HepG2 (cell line): ENCODE measurements around the gene SMYD4. TPM values are rescaled to one million over a fixed set of nuclear protein-coding genes. Genes with fewer than 3 reads are reported as not detected.

Experiments used
- ATF7-NPFF ChIP-seq: sonication (generic); formaldehyde crosslinking; IDR thresholded peaks from 2 replicates; pipeline ENCODE4 v1.8.1; 2023; ENCODE audit warnings: mild to moderate bottlenecking, low read depth, missing genetic modification reagents, moderate library complexity
- BORCS8-MEF2B ChIP-seq: sonication (generic); formaldehyde crosslinking; IDR thresholded peaks from 2 replicates; pipeline ENCODE4 v1.8.0; 2022; ENCODE audit warnings: mild to moderate bottlenecking, missing genetic modification reagents
- GTF2F1 ChIP-seq: fragments of 150-350 bp; IDR thresholded peaks from 2 replicates; pipeline ENCODE4 v1.6.1; 2014; ENCODE audit warnings: low read length
- HDAC2 ChIP-seq: sonication (generic); formaldehyde crosslinking; IDR thresholded peaks from 2 replicates; pipeline ENCODE4 v1.4.0; 2020; ENCODE audit warnings: missing genetic modification reagents
- MEIS2 ChIP-seq: sonication (generic); formaldehyde crosslinking; IDR thresholded peaks from 2 replicates; pipeline ENCODE4 v1.9.0; 2021; ENCODE audit warnings: mild to moderate bottlenecking, missing genetic modification reagents
- NR2F2 ChIP-seq: IDR thresholded peaks from 2 replicates; pipeline ENCODE4 v1.6.1; 2012; ENCODE audit warnings: low read depth, inconsistent platforms, borderline replicate concordance
- PAX8 ChIP-seq: sonication (generic); formaldehyde crosslinking; IDR thresholded peaks from 2 replicates; pipeline ENCODE4 v1.8.0; 2022; ENCODE audit warnings: mild to moderate bottlenecking, missing genetic modification reagents, borderline replicate concordance
- PCBP2 ChIP-seq: fragments of 200-400 bp; formaldehyde crosslinking; optimal IDR thresholded peaks from 2 replicates; pipeline ENCODE3; 2018; ENCODE audit warnings: low read length, low read depth; ENCODE audit not compliant: poor library complexity, severe bottlenecking
- POLR2G ChIP-seq: fragments of 200-400 bp; formaldehyde crosslinking; IDR thresholded peaks from 2 replicates; pipeline ENCODE4 v1.6.1; 2018; ENCODE audit warnings: mild to moderate bottlenecking, low read depth, low read length, moderate library complexity
- RBM22 ChIP-seq: fragments of 200-400 bp; formaldehyde crosslinking; optimal IDR thresholded peaks from 2 replicates; pipeline ENCODE3; 2017; ENCODE audit warnings: mild to moderate bottlenecking, low read length, moderate library complexity
- ZBTB21 ChIP-seq: sonication (generic); formaldehyde crosslinking; IDR thresholded peaks from 2 replicates; pipeline ENCODE4 v1.4.0; 2020; ENCODE audit warnings: missing genetic modification reagents
- ZBTB7B ChIP-seq: sonication (generic); formaldehyde crosslinking; IDR thresholded peaks from 2 replicates; pipeline ENCODE4 v1.4.0; 2020; ENCODE audit warnings: missing genetic modification reagents
- ZNF224 ChIP-seq: sonication (generic); formaldehyde crosslinking; IDR thresholded peaks from 2 replicates; pipeline ENCODE4 v1.5.0; 2020; ENCODE audit warnings: mild to moderate bottlenecking, missing genetic modification reagents
- ZNF225 ChIP-seq: sonication (generic); formaldehyde crosslinking; IDR thresholded peaks from 2 replicates; pipeline ENCODE4 v1.4.0; 2020; ENCODE audit warnings: mild to moderate bottlenecking, missing genetic modification reagents
- ZNF235 ChIP-seq: sonication (generic); formaldehyde crosslinking; IDR thresholded peaks from 2 replicates; pipeline ENCODE4 v1.8.1; 2023; ENCODE audit warnings: mild to moderate bottlenecking, missing genetic modification reagents, borderline replicate concordance
- ZNF3 ChIP-seq: IDR thresholded peaks from 2 replicates; pipeline ENCODE4 v1.7.0; 2017; ENCODE audit warnings: inconsistent platforms
- ZNF615 ChIP-seq: sonication (generic); formaldehyde crosslinking; IDR thresholded peaks from 2 replicates; pipeline ENCODE4 v1.5.0; 2020; ENCODE audit warnings: mild to moderate bottlenecking, missing genetic modification reagents, borderline replicate concordance
- ZNF83 ChIP-seq: sonication (generic); formaldehyde crosslinking; IDR thresholded peaks from 2 replicates; pipeline ENCODE4 v1.4.0; 2020; ENCODE audit warnings: missing genetic modification reagents, mild to moderate bottlenecking, borderline replicate concordance
- ZSCAN30 ChIP-seq: sonication (generic); formaldehyde crosslinking; IDR thresholded peaks from 2 replicates; pipeline ENCODE4 v1.5.0; 2020; ENCODE audit warnings: mild to moderate bottlenecking, missing genetic modification reagents
- polyA plus RNA-seq, 8 experiments: library from polyadenylated mRNA; depleted of rRNA in 3 of 8; stranded (reverse) in 7 of 8; unstranded in 1 of 8; fragments of >200 nt; fragmentation: Illumina TruSeq in 4 of 8; extraction: Trizol in 4 of 8; gene quantifications; 2 replicates each; pipeline versions ENCODE4 v1.2.1 to v1.2.3, GENCODE V29; 2011 to 2016; ENCODE audit warnings: low read depth in 4 of 8, missing spikeins in 1 of 8, mixed read lengths in 1 of 8; ENCODE audit not compliant: insufficient read depth in 1 of 8
- total RNA-seq, 5 experiments: library from RNA; depleted of rRNA; stranded (reverse); fragments of >200 nt; fragmentation: Illumina TruSeq; extraction: Trizol; gene quantifications; 2 replicates each; pipeline ENCODE4 v1.2.3, GENCODE V29; 2016; ENCODE audit warnings: low read depth in 1 of 5
- TF ChIP-seq, protein P1 (sequence below): sonication (generic); formaldehyde crosslinking; IDR thresholded peaks from 2 replicates; pipeline ENCODE4 v1.4.0; 2020; ENCODE audit warnings: mild to moderate bottlenecking, low read depth, missing genetic modification reagents
- TF ChIP-seq, protein P2 (sequence below): sonication (generic); formaldehyde crosslinking; IDR thresholded peaks from 2 replicates; pipeline ENCODE4 v1.4.0; 2020; ENCODE audit warnings: mild to moderate bottlenecking, missing genetic modification reagents
- TF ChIP-seq, protein P3 (sequence below): sonication (generic); formaldehyde crosslinking; IDR thresholded peaks from 2 replicates; pipeline ENCODE4 v1.5.1; 2020; ENCODE audit warnings: missing genetic modification reagents, mild to moderate bottlenecking, borderline replicate concordance
- TF ChIP-seq, protein P4 (sequence below): sonication (generic); formaldehyde crosslinking; IDR thresholded peaks from 2 replicates; pipeline ENCODE4 v1.4.0; 2020; ENCODE audit warnings: missing genetic modification reagents

SMYD4 gene
- total and polyA plus RNA-seq, 2 of the 13 experiments (the other 11 are each of a cell fraction or from before 2014, with no cell fraction given): 7.4 to 11.3 TPM

DNA sequence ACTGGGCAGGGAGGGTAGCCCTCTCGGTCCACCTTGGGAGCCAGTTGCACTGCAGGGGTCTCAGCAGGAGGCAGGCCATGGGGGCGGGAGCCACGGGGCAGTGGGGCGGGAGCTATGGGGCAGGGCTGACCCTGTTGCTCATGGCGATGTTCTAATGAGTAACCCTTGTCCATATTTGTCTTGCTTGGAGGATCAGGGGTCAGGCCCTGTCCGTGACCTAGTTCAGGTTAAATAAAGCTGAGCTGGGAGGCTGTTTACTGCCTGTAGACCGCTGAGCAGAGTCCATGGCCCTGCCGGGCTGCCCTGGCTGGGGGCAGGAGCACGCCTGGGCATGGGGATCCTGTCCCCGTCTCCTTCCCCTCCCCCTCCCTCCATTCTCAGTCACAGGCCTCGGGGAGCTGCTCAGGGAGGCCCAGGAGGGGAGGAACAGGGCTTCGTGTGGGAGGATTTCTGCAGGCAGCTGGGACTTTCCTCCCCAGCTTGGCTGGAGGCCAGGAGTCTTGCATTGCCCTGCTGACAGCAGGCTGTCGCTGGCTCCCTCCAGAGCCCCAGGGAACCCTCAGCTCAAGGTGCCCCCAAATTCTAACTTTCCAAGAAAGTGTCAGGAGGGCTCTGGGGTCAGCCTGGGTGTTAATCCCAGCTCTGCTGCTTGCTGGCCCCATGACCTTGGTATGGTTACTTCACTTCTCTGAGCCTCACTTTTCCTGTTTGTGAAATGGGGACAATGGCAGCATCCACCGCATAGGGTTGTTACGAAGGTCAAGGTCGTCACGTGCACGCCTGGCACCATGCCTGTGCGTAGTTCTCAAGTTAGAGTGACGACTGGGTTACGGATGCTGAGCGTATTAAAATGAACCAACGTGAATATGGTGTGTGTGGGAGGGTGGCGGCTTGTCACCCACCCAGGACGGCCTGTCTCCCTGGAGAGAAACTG, 93.1 kb downstream of the SMYD4 start (continued):
- TF ChIP-seq, protein P1, sequence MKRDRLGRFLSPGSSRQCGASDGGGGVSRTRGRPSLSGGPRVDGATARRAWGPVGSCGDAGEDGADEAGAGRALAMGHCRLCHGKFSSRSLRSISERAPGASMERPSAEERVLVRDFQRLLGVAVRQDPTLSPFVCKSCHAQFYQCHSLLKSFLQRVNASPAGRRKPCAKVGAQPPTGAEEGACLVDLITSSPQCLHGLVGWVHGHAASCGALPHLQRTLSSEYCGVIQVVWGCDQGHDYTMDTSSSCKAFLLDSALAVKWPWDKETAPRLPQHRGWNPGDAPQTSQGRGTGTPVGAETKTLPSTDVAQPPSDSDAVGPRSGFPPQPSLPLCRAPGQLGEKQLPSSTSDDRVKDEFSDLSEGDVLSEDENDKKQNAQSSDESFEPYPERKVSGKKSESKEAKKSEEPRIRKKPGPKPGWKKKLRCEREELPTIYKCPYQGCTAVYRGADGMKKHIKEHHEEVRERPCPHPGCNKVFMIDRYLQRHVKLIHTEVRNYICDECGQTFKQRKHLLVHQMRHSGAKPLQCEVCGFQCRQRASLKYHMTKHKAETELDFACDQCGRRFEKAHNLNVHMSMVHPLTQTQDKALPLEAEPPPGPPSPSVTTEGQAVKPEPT: 0 out of 2 replicates have a peak, but pooled peaks have one; percentile 16
- peak; percentile 17; the same call in 1 of the 2 replicates for TF ChIP-seq ZNF224 (CRISPR knock-in tag)
- no peak for TF ChIP-seq PCBP2
- no peak; the same call in none of the 2 replicates for TF ChIP-seq ZNF225 (CRISPR knock-in tag)
- peak; percentile 96 for TF ChIP-seq HDAC2 (CRISPR knock-in tag)
- no peak; the same call in 1 of the 2 replicates for TF ChIP-seq ZNF615
- TF ChIP-seq BORCS8-MEF2B: peak; percentile 56; the same call in 1 of the 2 replicates
- TF ChIP-seq MEIS2 (CRISPR knock-in tag): peak; percentile 94
- no peak for TF ChIP-seq GTF2F1
- TF ChIP-seq, protein P2, sequence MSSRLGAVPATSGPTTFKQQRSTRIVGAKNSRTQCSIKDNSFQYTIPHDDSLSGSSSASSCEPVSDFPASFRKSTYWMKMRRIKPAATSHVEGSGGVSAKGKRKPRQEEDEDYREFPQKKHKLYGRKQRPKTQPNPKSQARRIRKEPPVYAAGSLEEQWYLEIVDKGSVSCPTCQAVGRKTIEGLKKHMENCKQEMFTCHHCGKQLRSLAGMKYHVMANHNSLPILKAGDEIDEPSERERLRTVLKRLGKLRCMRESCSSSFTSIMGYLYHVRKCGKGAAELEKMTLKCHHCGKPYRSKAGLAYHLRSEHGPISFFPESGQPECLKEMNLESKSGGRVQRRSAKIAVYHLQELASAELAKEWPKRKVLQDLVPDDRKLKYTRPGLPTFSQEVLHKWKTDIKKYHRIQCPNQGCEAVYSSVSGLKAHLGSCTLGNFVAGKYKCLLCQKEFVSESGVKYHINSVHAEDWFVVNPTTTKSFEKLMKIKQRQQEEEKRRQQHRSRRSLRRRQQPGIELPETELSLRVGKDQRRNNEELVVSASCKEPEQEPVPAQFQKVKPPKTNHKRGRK (CRISPR knock-in tag): no peak
- TF ChIP-seq POLR2G: peak; percentile 59; the same call in 1 of the 2 replicates
- no peak for TF ChIP-seq ZNF83 (CRISPR knock-in tag)
- TF ChIP-seq, protein P3, sequence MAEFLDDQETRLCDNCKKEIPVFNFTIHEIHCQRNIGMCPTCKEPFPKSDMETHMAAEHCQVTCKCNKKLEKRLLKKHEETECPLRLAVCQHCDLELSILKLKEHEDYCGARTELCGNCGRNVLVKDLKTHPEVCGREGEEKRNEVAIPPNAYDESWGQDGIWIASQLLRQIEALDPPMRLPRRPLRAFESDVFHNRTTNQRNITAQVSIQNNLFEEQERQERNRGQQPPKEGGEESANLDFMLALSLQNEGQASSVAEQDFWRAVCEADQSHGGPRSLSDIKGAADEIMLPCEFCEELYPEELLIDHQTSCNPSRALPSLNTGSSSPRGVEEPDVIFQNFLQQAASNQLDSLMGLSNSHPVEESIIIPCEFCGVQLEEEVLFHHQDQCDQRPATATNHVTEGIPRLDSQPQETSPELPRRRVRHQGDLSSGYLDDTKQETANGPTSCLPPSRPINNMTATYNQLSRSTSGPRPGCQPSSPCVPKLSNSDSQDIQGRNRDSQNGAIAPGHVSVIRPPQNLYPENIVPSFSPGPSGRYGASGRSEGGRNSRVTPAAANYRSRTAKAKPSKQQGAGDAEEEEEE (CRISPR knock-in tag): peak; percentile 49; the same call in 1 of the 2 replicates
- peak; percentile 39; the same call in 1 of the 2 replicates for TF ChIP-seq ATF7-NPFF
- peak; percentile 93; the same call in 1 of the 2 replicates for TF ChIP-seq ZSCAN30 (CRISPR knock-in tag)
- peak; percentile 87 for TF ChIP-seq ZNF235
- TF ChIP-seq ZNF3 (CRISPR knock-in tag): peak; percentile 91
- peak; percentile 40 for TF ChIP-seq RBM22
- TF ChIP-seq ZBTB21: 0 out of 2 replicates have a peak, but pooled peaks have one; percentile 23
- TF ChIP-seq, protein P4, sequence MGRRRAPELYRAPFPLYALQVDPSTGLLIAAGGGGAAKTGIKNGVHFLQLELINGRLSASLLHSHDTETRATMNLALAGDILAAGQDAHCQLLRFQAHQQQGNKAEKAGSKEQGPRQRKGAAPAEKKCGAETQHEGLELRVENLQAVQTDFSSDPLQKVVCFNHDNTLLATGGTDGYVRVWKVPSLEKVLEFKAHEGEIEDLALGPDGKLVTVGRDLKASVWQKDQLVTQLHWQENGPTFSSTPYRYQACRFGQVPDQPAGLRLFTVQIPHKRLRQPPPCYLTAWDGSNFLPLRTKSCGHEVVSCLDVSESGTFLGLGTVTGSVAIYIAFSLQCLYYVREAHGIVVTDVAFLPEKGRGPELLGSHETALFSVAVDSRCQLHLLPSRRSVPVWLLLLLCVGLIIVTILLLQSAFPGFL (CRISPR knock-in tag): no peak
- peak; percentile 96 for TF ChIP-seq ZBTB7B (CRISPR knock-in tag)
- TF ChIP-seq NR2F2: peak; percentile 99
- no peak; the same call in 1 of the 2 replicates for TF ChIP-seq PAX8 (CRISPR knock-in tag)
